ENCODE results near the gene HAVCR2.
"Not testable (repeated sequence)": the region's sequence is repeated elsewhere in the genome, so short reads cannot be mapped to it uniquely, and the experiment has no call there.

The HAVCR2 gene

DNA sequence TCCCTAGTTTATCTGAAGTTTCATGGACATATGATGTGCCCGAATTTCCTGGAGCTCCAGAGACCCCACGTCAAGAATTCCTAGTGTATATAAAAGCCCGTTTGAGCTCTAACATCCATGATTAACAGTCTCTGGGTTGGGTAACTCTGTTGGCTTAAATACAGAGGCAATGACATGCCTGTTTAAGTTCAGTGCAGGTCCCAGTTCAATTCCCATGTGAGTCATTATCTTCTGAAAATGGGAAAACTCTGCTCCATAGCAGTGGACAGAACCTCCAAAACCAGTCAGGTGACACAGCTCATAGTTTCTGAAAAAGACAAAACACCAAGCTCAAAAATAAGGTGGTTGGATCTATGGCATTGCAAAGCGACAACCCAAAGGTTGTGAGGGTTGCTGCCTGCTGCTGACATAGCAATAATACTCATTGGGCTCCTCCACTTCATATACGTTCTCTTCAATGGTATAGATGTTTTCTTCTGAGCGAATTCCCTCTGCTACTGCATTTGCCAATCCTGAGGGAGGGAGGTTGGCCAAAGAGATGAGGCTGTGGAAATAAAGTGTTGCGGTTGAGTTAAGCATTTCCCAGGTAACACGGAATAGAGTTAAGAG is 22.0 kb downstream of the HAVCR2 start:
- DNase-seq = no peak

DNA sequence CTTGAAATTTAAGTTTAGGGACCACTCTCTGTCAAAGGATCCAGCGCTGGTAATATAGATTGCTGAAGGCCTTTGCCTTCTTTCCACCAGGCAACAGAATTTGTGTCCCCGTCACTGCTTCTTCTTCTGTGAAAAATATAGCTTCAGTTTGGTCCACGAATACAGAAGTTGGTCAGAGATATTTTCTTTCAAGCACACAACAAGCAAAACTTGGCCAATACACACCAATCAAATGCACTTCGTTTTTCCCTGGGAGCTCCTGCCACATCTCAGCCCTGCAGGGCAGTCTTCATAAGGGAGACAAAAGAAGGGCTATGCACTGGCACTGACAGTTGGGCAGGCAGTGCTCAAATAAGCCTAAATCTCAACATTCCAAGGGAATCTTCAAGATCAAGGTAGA is 22.9 kb downstream of the HAVCR2 start:
- no peak for DNase-seq

DNA sequence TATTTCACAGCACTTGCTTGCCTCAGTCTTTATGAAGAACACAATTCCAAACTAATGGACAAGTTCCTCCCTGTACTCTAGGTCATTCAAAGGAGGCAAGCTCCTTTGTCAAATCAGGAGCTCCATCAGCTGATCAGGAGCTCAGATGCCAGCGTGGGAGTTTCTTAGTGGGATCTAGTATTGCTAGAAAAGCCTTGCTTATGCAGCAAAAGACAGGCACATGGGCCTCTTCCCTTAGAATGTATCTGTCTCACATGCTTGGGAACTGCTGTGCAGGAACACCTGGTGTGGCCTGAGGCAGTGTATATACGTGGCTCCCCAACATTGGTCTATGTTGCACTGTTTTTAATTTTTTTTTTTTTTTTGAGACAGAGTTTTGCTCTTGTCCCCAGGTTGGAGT is 28.6 kb downstream of the HAVCR2 start:
- DNase-seq = no peak

DNA sequence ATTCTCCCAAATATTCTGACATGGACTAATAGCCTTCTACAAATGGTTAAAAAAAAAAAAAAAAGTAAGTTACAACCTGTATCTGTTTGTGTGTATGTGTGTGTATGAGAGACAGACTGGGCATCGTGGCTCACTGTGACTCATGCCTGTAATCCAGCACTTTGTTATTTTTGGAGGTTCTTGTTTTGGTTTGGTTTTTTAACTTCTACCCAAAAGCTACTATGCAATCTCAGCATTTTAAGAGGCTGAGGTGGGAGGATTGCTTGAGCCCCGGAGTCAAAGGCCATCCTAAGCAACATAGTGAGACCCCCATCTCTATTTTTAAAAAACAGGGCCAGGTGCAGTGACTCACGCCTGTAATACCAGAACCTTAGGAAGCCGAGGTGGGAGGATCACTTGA is 32.3 kb downstream of the HAVCR2 start:
- no peak for DNase-seq

DNA sequence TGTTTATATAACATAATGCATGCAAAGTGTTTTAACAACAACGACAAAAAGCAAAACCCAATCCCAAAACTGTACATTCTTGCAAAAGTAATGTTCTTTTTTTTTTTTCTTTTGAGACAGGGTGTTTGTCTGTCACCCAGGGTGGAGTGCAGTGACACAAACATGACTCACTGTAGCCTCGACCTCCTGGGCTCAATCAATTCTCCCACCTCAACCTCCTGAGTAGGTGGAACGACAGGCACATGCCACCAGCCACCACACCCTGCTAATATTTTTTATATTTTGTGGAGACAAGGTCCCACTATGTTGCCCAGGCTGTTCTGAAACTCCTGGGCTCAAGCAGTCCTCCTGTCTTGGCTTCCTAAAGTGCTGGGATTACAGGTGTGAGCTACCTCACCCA is 36.3 kb downstream of the HAVCR2 start:
- no peak for DNase-seq

DNA sequence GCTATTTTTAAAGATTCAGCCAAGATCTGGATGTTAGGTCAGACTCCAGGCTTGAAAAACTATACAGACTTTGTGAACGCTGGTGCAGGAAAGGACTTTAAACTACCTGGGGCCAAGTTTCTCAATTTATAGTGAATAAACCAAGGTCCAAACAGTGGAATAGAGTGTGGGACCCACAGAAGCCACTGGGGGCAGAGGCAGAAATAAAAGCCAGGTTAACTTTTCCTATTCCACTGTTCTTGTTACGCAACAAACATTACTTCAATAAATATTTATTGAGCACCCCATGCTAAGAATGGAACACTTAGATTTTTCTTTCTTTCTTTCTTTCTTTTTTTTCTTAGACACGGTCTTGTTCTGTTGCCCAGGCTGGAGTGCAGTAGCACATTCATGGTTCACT is 38.9 kb downstream of the HAVCR2 start:
- DNase-seq = no peak

DNA sequence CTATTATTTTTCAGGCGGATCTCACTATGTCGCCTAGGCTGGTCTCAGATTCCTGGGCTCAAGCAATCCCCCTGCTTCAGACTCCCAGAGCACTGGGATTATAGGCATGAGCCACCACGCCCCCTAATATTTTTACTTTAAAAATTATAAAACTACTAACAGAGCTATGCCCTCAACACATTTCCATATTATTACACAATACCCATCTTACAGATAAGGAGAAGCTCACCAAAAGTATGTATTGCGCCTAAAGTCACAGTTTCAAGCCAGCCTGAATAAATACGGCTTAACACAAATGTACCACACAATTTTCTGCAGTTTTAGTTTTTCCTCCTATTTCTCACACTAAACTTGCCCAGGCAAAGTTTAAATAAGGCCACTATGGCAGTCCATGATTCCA is 40.1 kb downstream of the HAVCR2 start:
- no peak for DNase-seq

DNA sequence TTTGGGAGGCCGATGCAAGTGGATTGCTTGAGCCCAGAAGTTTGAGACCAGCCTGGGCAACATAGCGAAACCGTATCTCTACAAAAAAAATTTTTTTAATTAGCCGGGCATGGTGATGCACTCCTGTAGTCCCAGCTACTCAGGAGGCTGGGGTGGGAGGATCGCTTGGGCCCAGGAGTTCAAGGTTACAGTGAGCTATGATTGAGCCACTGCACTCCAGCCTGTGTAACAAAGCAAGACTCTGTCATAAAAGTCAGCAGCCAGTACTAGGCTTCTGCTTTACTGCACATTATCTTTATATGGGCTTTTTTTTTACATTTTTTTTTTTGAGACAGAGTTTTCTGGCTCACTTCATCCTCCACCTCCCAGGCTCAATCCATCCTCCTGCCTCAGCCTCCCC is 40.5 kb downstream of the HAVCR2 start:
- DNase-seq = no peak

DNA sequence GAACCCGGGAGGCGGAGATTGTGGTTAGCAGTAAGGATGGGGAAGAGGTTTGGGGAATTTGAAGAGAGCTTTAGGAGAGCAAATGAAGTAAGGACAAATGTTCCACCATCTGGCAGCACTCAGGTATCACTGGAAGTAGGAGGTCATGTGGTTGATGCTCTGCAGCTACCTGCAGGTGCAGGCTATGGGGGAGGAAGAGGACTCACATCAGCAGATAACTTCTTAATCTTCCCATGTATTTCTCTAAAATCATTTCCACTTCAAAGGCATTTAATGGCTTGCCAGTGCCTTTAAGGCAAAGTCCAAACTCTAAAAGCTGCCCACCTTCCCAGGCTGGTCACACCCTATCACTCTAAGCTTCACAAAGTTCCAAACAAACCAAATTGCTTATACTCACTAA is 41.8 kb downstream of the HAVCR2 start:
- DNase-seq = no peak

DNA sequence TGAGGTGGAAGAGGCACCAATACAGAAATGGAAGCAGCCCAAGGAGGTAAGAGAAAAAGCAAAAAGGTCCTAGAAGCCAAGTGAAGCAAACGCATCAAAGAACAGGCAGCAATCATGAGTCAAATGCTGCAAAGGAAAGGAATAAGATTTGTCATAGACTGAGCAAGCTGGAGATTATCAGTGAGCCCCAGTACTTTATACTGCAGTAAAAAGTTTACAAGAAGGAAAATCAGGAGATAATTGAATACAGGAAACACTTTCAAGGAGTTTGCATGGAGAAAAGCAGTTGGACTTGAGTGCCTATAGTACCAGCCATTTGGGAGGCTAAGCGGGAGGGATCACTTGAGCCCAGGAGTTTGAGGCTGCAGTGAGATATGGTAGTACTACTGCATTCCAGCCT is 42.8 kb downstream of the HAVCR2 start:
- DNase-seq = no peak

DNA sequence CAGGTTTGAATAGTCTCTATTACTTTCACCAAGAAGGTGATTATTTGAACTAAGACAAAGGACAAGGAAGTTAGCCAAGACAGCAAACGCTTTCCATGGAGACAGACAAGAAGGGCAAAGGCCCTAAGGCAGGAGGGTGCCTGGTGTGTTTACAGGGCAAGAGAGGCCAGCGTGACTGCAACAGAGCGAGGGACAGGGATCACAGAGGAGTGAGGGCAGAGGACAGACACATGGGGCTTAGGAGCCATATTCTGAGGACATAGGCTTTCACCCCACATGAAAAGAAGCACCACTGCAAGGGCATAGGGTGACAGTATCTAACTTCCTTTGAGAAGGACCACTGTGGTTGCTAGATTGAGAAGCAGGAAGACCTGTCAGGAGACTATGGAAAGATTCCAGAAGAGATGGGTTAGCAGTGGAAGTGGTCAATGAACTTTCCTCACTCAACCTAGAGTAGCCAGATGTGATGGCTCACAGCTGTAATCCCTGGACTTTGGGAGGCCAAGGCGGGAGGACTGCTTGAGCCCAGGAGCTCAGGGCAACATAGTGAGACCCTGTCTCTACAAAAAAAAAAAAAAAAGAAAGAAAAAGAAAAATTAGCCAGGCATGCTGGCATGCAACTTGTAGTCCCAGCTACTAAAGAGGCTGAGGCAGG is 44.9 kb downstream of the HAVCR2 start:
- DNase-seq = no peak

DNA sequence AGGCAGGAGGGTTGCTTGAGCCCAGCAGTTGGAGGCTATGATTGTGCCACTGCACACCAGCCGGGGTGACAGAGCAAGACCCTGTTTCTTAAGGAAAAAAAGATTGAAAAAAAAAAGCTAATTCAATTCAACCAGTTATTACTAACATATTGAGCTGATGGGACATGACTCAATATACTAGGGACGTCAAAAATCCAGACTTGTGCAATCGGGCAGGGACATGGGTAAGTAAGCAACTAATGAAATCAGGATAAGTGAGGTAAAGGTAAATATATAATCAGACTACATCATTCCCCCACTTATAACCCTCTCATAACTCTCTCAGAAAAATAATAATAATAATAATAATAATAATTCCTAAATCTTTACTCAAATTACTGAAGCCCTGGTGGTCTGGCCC is 49.0 kb downstream of the HAVCR2 start:
- no peak for DNase-seq

DNA sequence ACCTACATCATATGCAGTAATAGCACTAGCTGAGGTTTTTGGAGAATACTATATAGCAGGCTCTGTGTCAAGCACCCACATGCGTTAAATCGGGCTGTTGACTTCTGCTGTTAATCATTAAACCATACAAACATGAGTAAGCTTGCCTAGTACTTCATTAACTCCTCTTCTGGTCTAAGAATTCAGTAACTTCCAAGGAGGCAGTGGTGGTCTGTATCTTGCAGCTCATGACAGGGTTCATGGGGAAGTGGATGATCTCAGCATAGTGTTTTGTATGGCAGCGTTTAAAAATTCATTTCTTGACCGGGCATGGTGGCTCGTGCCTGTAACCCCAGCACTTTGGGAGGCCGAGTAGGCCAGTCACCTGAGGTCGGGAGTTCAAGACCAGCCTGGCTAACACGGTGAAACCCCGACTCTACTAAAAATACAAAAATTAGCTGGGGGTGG is 49.7 kb downstream of the HAVCR2 start, which contains the start of gene HAVCR1:
HAVCR1 (minus strand) TSS at position 24 of the 447 bp plus-strand sequence. CDS start 1,173 bp downstream, outside the sequence.
- no peak for DNase-seq

DNA sequence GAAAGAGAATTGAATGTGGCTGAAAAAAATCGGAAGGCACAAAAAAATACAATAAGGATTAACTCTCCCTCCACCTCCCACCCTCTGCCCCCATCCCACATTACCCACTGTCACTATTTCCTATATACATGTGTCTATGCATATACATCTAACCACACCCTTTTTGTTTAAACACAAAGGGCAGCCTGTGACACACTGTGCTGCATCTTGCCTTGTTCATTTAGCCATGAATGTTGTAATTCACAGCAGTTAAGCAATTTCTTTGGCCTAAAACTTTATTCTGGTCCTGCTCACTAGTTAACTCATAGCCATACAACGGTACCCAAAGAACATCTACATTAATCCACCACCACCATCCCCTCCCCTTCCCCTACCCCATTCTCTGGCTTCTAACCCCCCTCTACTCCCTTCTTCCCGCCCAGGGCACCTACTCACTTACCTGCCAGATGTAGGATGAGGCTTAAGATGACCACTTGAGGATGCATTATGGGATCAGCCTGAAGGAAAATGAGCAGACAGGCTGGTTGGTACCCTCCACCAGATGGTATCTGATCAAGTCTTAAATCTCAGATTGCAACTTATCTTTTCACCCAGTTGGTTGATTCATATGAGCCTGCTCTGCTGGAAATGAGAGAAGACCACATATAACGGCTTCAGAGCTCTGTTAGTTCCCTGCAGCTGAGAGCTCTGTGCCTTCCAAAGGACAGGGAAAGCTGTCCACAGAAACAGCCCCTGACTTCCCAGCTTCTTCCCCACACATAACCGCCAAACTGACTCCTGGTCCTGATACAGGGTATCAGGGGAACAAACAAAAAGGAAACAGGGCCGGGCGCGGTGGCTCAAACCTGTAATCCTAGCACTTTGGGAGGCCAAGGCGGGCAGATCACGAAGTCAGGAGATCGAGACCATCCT is 51.1 kb downstream of the HAVCR2 start:
- no peak for DNase-seq

DNA sequence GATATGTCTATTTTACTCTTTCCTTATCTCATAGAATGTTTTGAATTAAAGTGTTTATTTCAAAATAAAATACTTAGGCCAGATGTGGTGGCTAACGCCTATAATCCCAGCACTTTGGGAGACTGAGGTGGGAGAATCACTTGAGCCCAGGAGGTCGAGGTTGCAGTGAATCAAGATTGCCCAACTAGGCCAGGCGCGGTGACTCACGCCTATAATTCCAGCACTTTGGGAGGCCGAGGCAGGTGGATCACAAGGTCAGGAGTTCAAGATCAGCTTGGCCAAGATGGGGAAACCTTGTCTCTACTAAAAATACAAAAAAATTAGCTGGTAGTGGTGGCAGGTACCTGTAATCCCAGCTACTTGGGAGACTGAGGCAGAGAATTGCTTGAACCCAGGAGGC is 52.0 kb downstream of the HAVCR2 start:
- not testable (repeated sequence) for DNase-seq

DNA sequence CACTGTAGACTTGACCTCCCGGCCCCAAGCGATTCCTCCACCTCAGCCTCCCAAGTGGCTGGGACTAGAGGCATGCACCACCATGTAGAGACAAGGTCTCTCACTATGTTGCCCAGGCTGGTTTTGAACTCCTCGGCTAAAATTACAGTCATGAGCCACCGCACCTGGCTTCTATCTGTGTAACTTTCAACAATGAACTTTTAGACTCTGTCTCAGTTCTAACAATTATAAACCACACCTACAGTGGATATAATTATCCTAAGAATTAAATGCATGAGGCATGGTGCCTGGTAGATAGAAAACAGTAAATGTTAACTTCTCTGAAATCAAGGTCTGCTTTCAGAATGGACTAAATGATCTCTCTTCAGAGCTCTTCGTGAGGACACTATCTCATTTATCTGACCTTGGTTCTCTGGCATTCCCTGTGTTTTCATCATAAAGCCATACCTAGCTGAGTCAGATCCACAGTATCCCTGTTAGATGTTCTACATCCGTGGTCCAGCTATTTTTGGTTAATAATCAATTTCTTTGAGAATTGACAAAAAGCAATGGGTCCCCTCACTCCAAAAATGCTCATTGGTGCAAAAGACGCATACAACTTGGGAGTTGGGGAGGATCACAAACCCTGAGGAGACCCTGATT is 57.1 kb downstream of the HAVCR2 start:
- DNase-seq = no peak

DNA sequence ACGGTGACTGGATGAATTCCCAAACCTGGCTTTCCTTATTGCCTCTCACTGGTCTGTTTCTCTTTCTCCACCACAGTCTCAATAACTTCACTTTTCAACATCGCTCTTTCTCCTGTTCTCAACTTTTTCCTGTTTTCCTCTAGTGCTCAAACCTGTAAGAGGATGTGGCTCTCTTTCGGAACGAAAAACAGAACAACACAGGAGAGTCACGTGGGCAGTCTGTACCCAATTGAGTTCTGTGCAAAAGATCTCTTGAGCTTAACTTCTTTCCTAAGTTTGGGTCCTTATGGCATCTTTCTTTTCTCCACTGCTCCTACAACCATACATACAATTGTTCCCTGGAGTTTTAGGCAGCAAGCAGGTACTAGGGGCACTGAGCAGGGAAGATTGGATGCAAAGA is 58.8 kb downstream of the HAVCR2 start:
- no peak for DNase-seq

DNA sequence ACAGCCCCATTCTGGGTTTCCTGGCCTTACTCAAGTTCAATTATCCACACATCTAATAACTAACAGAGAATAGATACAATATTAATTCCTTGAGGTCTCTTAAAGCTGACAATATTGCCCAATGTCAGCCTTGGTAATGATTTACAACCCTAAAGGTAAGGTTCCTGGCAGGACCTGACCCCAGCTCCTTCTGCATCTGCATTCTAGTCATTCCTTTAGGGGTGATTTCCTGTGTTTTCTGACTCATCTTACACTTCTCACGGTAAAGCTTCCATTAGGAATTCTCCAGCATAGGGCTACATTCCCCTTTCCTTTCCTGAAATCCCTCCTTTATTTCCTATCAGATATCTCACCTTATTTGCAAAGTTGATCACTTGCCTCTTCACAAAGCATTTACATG is 59.2 kb downstream of the HAVCR2 start:
- no peak for DNase-seq

DNA sequence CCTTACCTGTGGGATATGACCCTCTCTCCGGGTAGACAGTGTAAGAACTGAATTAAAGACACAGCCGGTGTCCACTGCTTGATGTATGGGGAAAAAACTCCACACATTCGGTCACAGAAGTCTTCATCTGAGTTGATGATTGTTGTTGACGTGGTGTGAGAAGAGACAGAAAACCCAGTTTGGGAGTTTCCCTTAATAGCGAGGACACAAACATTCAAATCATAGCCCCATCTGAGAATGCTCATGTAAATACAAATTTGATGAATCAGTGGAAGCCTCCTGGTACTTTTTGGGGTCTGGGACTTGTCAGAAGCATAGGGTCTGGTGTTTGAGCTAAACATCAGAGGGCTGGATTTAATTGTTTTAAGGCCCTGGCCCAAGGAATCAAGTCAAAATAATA is 60.9 kb downstream of the HAVCR2 start:
- no peak for DNase-seq

DNA sequence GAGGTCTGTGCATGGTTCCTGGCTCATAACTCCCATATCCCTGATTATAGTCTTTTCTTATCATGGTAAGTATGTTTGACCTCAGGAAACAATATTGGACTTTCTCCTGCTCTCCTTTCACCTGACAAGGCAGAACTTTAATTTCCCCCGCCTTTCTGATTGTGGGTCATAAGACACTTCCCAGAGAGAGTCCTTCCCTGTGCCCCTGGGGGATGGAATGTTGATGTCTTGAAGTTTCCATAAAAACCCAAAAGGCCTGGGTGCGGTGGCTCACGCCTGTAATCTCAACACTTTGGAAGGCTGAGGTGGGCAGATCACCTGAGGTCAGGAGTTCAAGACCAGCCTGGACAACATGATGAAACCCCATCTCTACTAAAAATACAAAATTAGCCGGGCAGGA is 61.8 kb downstream of the HAVCR2 start:
- not testable (repeated sequence) for DNase-seq

DNA sequence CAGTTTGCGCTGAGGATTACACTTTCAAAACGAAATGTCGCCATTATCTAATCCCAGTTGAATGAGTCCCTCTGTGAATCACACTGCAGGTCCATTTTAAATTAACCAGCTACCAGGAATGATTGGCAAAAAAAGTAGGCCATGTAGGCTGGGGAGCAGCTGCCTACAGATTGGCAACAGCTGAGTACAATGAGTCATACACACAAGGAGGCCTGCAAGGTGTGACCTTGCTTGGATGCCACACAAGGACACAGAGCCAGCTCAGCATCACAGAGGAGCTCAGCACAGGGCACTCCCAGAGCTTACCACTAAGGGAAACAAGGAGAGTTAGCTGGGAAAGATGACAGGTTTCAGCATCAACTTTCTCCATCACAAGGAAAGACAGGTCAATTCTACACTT is 62.8 kb downstream of the HAVCR2 start:
- no peak for DNase-seq

DNA sequence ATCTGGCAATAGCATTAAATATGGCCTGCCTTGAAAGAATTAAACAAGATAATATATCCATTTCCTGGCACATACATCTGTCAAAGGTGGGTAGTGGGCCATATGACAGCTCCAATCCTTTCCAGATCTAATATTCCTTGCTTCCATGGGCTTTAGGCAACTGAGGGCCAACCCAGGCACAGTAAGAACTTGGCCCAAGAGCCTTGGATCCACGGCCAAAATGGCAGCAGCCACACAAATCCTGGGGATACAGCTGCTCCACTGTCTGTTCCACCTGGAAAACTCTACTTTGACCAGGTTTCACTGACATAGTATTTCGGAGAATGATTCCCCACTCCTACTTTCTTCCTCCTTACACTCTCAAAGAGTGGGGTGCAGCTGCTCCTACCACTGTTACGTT is 63.2 kb downstream of the HAVCR2 start:
- DNase-seq = no peak

DNA sequence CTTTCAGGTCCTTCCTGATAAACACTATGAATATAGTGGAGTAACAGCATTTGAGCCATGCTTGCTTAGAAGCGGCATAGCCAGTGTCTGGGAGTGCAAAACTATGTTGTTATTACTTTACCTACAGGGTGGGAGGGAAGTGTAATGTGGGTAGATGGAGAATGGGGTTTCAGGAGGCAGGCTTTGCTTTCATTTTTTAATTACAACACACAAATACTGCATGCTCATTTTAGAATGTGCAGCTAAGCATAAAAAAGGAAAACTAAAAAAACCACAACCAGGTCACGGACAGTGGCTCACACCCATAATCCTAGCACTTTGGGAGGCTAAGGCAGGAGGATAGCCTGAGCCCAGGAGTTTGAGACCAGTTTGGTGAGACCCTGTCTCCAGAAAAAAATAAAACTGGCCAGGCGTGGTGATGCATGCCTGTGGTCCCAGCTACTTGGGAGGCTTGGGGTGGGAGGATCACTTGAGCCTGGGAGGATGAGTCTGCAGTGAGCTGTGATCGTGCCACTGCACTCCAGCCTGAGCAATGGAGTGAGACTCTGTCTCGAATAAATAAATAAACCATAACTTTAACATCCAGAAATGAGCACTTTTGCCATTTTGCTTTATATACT is 70.2 kb downstream of the HAVCR2 start:
- DNase-seq = no peak
